ENCODE data around the gene VPS41. TPM values are rescaled to one million over a fixed set of nuclear protein-coding genes. Genes with fewer than 3 reads are reported as not detected.

Gene VPS41
- total and polyA plus RNA-seq, 10 of the 15 experiments (the other 5 are each of a cell fraction or from before 2014, with no cell fraction given), result 15.3 to 63.2 (median 47.0) TPM

GRCh38 chr7:38694326-38694725, 214.7 kb downstream of the VPS41 start:
- ChIA-PET CTCF (no interaction called here), RAD21 (ENCODE audit: unreplicated experiment) (no interaction called here), SMC1A (ENCODE audit: uncharacterized antibody, unreplicated experiment) (interaction anchor here (0.6 to 0.7 kb wide), 2 partner anchors 88 to 375 kb away, joined by 3 to 4 read pairs; no protein-coding TSS in a partner anchor), POLR2A (interaction anchor here (0.7 kb wide), 1 partner anchor 201 kb away, joined by 3 read pairs; no protein-coding TSS in a partner anchor)
- intact Hi-C loops (cut with micrococcal nuclease; ENCODE audit: unreplicated experiment) (no loop called here), in situ Hi-C loops (cut with MboI) (no loop called here)
- Histone ChIP-seq H3K27ac (ENCODE audit: control insufficient read depth, insufficient read depth) (no peak overlapping the region), H2AFZ (ENCODE audit: control insufficient read depth, low read depth, low read length) (no peak overlapping the region), H4K20me1 (ENCODE audit: control insufficient read depth, insufficient read depth) (no peaks in the 10 kb centered on the region), H3K4me1 (ENCODE audit: control insufficient read depth, insufficient read depth, low read length) (no peaks in the 10 kb centered on the region), H3K79me2 (ENCODE audit: control insufficient read depth, insufficient read depth, low read length) (no peaks in the 10 kb centered on the region), H3K36me3 (ENCODE audit: control insufficient read depth in 2 of 2, insufficient read depth in 2 of 2, low read length in 1 of 2) (no peaks in the 10 kb centered on the region), H3K4me3 (no peak overlapping the region), H3K9ac (ENCODE audit: control insufficient read depth, insufficient read depth, low read length) (no peak overlapping the region), H3K9me3 (replicated peaks; ENCODE audit: control insufficient read depth, insufficient read depth, low read length) (no peaks in the 10 kb centered on the region), H3K27me3 (replicated peaks in 1 of 2; ENCODE audit: control insufficient read depth in 2 of 2, insufficient read depth in 2 of 2, low read length in 1 of 2) (no peaks in the 10 kb centered on the region), H3K4me2 (ENCODE audit: control insufficient read depth, insufficient read depth) (no peak overlapping the region)
- TF ChIP-seq IKZF2 (IDR thresholded peaks at IDR 0.05) (no peak), CEBPZ (IDR thresholded peaks at IDR 0.05; ENCODE audit: low read depth, low read length) (no peak), SPI1 (IDR thresholded peaks at IDR 0.05; ENCODE audit: borderline replicate concordance, insufficient read depth, low read depth, low read length) (peak; percentile 73; the same call in 1 of the 2 replicates), ASH2L (IDR thresholded peaks at IDR 0.05; ENCODE audit: borderline replicate concordance, low read depth) (no peak), NR2F1 (conservative IDR thresholded peaks at IDR 0.05) (no peak), ZBTB33 (IDR thresholded peaks at IDR 0.05) (no peak), SREBF2 (IDR thresholded peaks at IDR 0.05; ENCODE audit: low read length) (no peak), SRF (IDR thresholded peaks at IDR 0.05; ENCODE audit: low read depth in 2 of 2, low read length in 2 of 2) (no peak), MTA2 (IDR thresholded peaks at IDR 0.05; ENCODE audit: low read depth) (no peak), ZNF384 (IDR thresholded peaks at IDR 0.05; ENCODE audit: borderline replicate concordance, low read depth, low read length) (peak; percentile 14; the same call in 1 of the 2 replicates), MEF2A (IDR thresholded peaks at IDR 0.05; ENCODE audit: insufficient read depth, low read depth, low read length) (no peak)
- FAIRE-seq, result no peak
- no peak for DNase-seq (ENCODE audit: low read depth, low spot score)
- no peak for ATAC-seq
- no TSS peak for BruUV-seq (replicated peaks)
- 16% methylated on average over 3 of the region's 3 CpGs for WGBS (ENCODE audit: insufficient coverage, insufficient replicate concordance, low lambda C conversion rate, missing lambda C conversion rate)
